K562 (cell line): ENCODE results near the gene GSDME. TPM values are rescaled to one million over a fixed set of nuclear protein-coding genes. Genes with fewer than 3 reads are reported as not detected.

Experiments
- CREM ChIP-seq: IDR thresholded peaks from 2 replicates; pipeline ENCODE4 v1.6.1; 2014; ENCODE audit warnings: antibody characterized with exemption, low read depth
- IRF2 ChIP-seq: sonication (generic); formaldehyde crosslinking; IDR thresholded peaks from 2 replicates; pipeline ENCODE4 v1.8.1; 2022; ENCODE audit warnings: mild to moderate bottlenecking, missing genetic modification reagents
- KDM1A ChIP-seq, 2 experiments: fragments of 450-650 bp; IDR thresholded peaks; 2 replicates each; pipeline ENCODE4 v1.6.1; 2016; ENCODE audit warnings: mild to moderate bottlenecking in 2 of 2
- NEUROD1 ChIP-seq: fragments of 150-350 bp; IDR thresholded peaks from 2 replicates; pipeline ENCODE4 v1.6.1; 2014; ENCODE audit warnings: borderline replicate concordance, low read length, low read depth; ENCODE audit not compliant: partially characterized antibody
- PRDM10 ChIP-seq: fragments of 450-650 bp; IDR thresholded peaks from 2 replicates; pipeline ENCODE4 v1.6.1; 2018; ENCODE audit not compliant: partially characterized antibody
- SMARCE1 ChIP-seq: fragments of 450-650 bp; IDR thresholded peaks from 2 replicates; pipeline ENCODE4 v1.7.1; 2016; ENCODE audit warnings: mild to moderate bottlenecking
- SNRNP70 ChIP-seq: fragments of 200-400 bp; formaldehyde crosslinking; optimal IDR thresholded peaks from 2 replicates; pipeline ENCODE3; 2017; ENCODE audit warnings: low read depth, low read length
- ZFPM2 ChIP-seq: fragments of 250-450 bp; sonication (Bioruptor Pico); IDR thresholded peaks from 2 replicates; pipeline ENCODE4 v1.5.1; 2022; ENCODE audit warnings: mild to moderate bottlenecking
- polyA plus RNA-seq, 8 experiments: library from polyadenylated mRNA; depleted of rRNA in 4 of 8; stranded (reverse) in 5 of 8; unstranded in 3 of 8; fragments of >200 nt; fragmentation: Nextera tagmentation in 2 of 8; fragmentation: Illumina TruSeq in 1 of 8; extraction: Ambion mirVana in 2 of 8; extraction: Trizol in 1 of 8; gene quantifications; 2 replicates each; pipeline versions ENCODE4 v1.2.1 to v1.2.3, GENCODE V29; 2011 to 2014; ENCODE audit warnings: inconsistent platforms in 1 of 8, missing spikeins in 1 of 8
- total RNA-seq, 7 experiments: library from RNA; depleted of rRNA in 6 of 7; stranded (reverse); fragments of >200 nt in 6 of 7; fragmentation: Illumina TruSeq in 2 of 7; extraction: Trizol in 2 of 7; gene quantifications; 2 replicates each; pipeline versions ENCODE4 v1.2.1 to v1.2.3, GENCODE V29; 2011 to 2021; ENCODE audit warnings: low replicate concordance in 1 of 7
- TF ChIP-seq, protein P1 (sequence below), 2 experiments: fragments of 450-650 bp; IDR thresholded peaks; 2 replicates each; pipeline ENCODE4 v1.6.1; 2016; ENCODE audit warnings: mild to moderate bottlenecking in 2 of 2, borderline replicate concordance in 1 of 2, low read depth in 1 of 2, moderate library complexity in 1 of 2

The GSDME gene
- total and polyA plus RNA-seq, 9 of the 15 experiments (the other 6 are each of a cell fraction or from before 2014, with no cell fraction given): 0.37 to 1.9 (median 0.62) TPM

DNA sequence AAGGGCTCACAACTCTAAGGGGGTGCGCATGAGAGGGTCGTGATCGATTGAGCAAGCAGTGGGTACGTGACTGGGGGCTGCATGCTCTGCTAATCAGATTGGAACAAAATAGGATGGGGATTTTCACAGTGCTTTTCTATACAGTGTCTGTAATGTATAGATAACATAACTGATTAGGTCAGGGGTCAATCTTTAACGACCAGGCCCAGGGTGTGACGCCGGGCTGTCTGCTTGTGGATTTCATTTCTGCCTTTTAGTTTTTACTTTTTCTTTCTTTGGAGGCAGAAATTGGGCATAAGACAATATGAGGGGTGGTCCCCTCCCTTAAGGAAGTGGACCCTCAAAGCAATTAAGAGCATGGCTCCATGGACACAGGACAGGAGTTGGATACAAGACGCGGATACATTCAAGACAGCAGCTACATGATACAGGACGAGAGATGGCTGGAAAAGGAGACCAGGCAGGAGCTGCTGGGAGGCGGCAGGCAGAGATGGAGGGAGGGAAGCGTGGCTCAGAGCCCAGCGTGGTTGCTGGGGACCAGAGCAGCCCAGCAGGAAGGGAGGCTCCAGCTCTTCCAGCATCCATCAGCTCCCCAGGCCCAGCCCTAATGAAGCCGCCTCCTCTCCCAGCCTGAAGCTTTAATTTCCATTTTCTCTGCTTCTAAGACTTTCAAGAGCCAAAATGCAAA is 31.6 kb downstream of the GSDME start (continued):
- TF ChIP-seq NEUROD1: no peak
- TF ChIP-seq, protein P1, sequence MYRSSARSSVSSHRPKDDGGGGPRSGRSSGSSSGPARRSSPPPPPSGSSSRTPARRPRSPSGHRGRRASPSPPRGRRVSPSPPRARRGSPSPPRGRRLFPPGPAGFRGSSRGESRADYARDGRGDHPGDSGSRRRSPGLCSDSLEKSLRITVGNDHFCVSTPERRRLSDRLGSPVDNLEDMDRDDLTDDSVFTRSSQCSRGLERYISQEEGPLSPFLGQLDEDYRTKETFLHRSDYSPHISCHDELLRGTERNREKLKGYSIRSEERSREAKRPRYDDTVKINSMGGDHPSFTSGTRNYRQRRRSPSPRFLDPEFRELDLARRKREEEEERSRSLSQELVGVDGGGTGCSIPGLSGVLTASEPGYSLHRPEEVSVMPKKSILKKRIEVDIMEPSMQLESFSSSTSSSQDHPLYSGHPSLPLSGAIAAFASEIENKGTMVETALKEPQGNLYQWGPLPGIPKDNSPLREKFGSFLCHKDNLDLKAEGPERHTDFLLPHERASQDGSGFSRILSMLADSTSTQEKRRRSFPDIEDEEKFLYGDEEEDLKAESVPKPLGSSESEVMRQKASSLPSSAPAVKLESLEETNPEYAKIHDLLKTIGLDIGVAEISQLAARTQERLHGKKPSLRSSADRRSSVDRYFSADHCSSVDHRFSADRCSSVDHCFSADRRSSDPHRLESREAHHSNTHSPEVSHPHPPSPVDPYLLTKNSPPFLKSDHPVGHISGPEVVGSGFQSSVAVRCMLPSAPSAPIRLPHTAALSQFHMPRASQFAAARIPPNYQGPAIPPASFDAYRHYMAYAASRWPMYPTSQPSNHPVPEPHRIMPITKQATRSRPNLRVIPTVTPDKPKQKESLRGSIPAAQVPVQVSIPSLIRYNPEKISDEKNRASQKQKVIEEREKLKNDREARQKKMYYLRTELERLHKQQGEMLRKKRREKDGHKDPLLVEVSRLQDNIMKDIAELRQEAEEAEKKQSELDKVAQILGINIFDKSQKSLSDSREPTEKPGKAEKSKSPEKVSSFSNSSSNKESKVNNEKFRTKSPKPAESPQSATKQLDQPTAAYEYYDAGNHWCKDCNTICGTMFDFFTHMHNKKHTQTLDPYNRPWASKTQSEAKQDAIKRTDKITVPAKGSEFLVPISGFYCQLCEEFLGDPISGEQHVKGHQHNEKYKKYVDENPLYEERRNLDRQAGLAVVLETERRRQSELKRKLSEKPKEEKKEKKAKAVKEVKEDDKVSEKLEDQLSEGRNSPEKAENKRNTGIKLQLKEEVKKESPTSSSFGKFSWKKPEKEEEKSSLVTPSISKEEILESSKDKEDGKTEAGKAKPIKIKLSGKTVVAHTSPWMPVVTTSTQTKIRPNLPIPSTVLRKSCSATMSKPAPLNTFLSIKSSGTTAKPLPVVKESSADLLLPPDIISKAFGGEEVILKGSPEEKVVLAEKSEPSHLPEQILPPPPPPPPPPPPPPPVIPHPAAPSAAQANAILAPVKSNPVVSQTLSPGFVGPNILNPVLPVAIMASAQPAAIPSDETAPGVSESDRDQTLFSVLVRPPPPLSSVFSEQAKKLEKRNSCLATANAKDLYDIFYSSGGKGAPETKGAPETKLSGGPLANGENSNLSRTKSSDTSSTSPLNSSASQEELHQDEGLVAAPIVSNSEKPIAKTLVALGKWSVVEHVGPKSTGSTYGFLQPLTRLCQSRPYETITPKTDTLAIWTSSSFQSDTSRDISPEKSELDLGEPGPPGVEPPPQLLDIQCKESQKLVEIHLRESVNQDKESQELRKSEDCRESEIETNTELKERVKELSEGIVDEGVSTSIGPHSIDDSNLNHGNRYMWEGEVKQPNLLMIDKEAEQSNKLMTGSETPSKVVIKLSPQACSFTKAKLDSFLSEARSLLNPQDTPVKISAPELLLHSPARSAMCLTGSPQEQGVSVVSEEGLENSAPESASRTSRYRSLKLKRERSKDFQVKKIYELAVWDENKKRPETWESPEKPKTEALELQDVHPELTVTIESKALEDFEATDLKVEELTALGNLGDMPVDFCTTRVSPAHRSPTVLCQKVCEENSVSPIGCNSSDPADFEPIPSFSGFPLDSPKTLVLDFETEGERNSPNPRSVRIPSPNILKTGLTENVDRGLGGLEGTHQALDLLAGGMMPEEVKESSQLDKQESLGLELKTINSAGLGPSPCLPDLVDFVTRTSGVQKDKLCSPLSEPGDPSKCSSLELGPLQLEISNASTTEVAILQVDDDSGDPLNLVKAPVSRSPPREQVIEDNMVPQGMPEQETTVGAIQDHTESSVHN (IDR thresholded peaks at IDR 0.05; ENCODE audit: borderline replicate concordance in 1 of 2, low read depth in 1 of 2): no peak
- TF ChIP-seq CREM: no peak
- no peak for TF ChIP-seq SNRNP70
- no peak for TF ChIP-seq IRF2 (CRISPR knock-in tag)
- no peak for TF ChIP-seq ZFPM2
- TF ChIP-seq KDM1A (IDR thresholded peaks at IDR 0.05): peak; percentile 65 to 71; a peak in 3 of 4 replicates
- TF ChIP-seq SMARCE1: no peak; the same call in 1 of the 2 replicates
- no peak for TF ChIP-seq PRDM10
- TF ChIP-seq, all 486 proteins: peak for 20
